Fibroblast of lung (primary cell): ENCODE data around the gene DCN.

Experiments used
- CTCF ChIP-seq, 2 donors: IDR thresholded peaks in 1 of 2; conservative IDR thresholded peaks in 1 of 2; 1 replicate in 1 of 2; 2 replicates in 1 of 2; pipeline ENCODE4 v1.5.1; 2011 to 2012; ENCODE audit warnings: low read length in 2 of 2, control low read depth in 1 of 2, inconsistent platforms in 1 of 2, low read depth in 1 of 2, mild to moderate bottlenecking in 1 of 2
- EZH2 ChIP-seq: IDR thresholded peaks from 2 replicates; pipeline ENCODE4 v1.5.1; 2012; ENCODE audit warnings: low read length, control low read depth, mild to moderate bottlenecking; ENCODE audit errors: missing control alignments

GRCh38 chr12:91203610-91204009 is 21.0 kb upstream of the DCN start:
- TF ChIP-seq CTCF (conservative IDR thresholded peaks at IDR 0.05 in 1 of 2, IDR thresholded peaks at IDR 0.05 in 1 of 2; ENCODE audit: low read depth in 1 of 2, low read length in 2 of 2), result no peak
- TF ChIP-seq EZH2, result no peak
